IMR-90 (cell line): Measurements from ENCODE around the gene ITGAE. TPM values are rescaled to one million over a fixed set of nuclear protein-coding genes. Genes with fewer than 3 reads are reported as not detected.
A peak's percentile ranks its signal among the peaks of the same experiment; 100 is the strongest.

Experiments used
- ATAC-seq: fragments of 200-7000 bp; cut with Tn5 transposase; 2 replicates; pipeline ENCODE4 v1.9.1; 2020; ENCODE audit warnings: low read depth, mild to moderate bottlenecking, moderate library complexity
- BruUV-seq: library from RNA; stranded (reverse); fragments of 400-500 nt; replicated peaks from 2 replicates; lab custom pipeline; 2021; lab: Mats Ljungman, UMichigan
- CTCF ChIA-PET: fragments of 300-600 bp; formaldehyde crosslinking; extraction: SDS; loops from one replicate; lab custom pipeline; 2021; ENCODE audit warnings: antibody characterized with exemption; lab: Yijun Ruan, JAX
- POLR2A ChIA-PET: fragments of 300-600 bp; sonication (Branson Sonifier 250); formaldehyde crosslinking; loops from one replicate; lab custom pipeline; 2022; ENCODE audit warnings: antibody characterized with exemption; ENCODE audit not compliant: unreplicated experiment; lab: Charles Lee
- DNase-seq: peaks from one replicate; pipeline ENCODE4 v3.0.0; 2013
- H2AFZ ChIP-seq: replicated peaks from 2 replicates; pipeline ENCODE3; 2013; ENCODE audit warnings: low read length, mild to moderate bottlenecking; ENCODE audit not compliant: poor library complexity
- H2AK5ac ChIP-seq: 2 replicates; pipeline ENCODE4 v1.6.1; 2013; ENCODE audit warnings: low read depth, low read length, inconsistent platforms
- H2AK9ac ChIP-seq: replicated peaks from 2 replicates; pipeline ENCODE3; 2013; ENCODE audit warnings: mild to moderate bottlenecking, low read depth, low read length, moderate library complexity; ENCODE audit not compliant: poor library complexity
- H2BK120ac ChIP-seq: 2 replicates; pipeline ENCODE4 v1.6.1; 2013; ENCODE audit warnings: low read depth, low read length, inconsistent platforms
- H2BK15ac ChIP-seq: 3 replicates; pipeline ENCODE4 v1.6.1; 2013; ENCODE audit warnings: low read depth, low read length, inconsistent platforms
- H2BK20ac ChIP-seq: 2 replicates; pipeline ENCODE4 v1.6.1; 2013; ENCODE audit warnings: low read depth, mild to moderate bottlenecking, inconsistent platforms, low read length, moderate library complexity
- H2BK5ac ChIP-seq: 2 replicates; pipeline ENCODE4 v1.6.1; 2013; ENCODE audit warnings: mild to moderate bottlenecking, low read depth, low read length, inconsistent platforms; ENCODE audit not compliant: poor library complexity, severe bottlenecking
- H3K14ac ChIP-seq: replicated peaks from 2 replicates; pipeline ENCODE4 v1.6.1; 2013; ENCODE audit warnings: low read depth, low read length, inconsistent platforms
- H3K18ac ChIP-seq: 2 replicates; pipeline ENCODE4 v1.6.1; 2013; ENCODE audit warnings: low read depth, low read length, control low read depth
- H3K23ac ChIP-seq: 2 replicates; pipeline ENCODE4 v1.6.1; 2013; ENCODE audit warnings: low read depth, low read length, inconsistent platforms
- H3K27ac ChIP-seq: 2 replicates; pipeline ENCODE4 v1.5.1; 2013; ENCODE audit warnings: mild to moderate bottlenecking, control low read depth, low read length; ENCODE audit not compliant: insufficient read depth
- H3K27me3 ChIP-seq: 2 replicates; pipeline ENCODE4 v1.6.1; 2013; ENCODE audit warnings: low read length; ENCODE audit not compliant: control insufficient read depth, insufficient read depth
- H3K36me3 ChIP-seq: 2 replicates; pipeline ENCODE4 v1.6.1; 2013; ENCODE audit warnings: low read length, mixed read lengths; ENCODE audit not compliant: control insufficient read depth, insufficient read depth
- H3K4ac ChIP-seq: 2 replicates; pipeline ENCODE4 v1.6.1; 2013; ENCODE audit warnings: low read depth, low read length, inconsistent platforms
- H3K4me1 ChIP-seq: 2 replicates; pipeline ENCODE4 v1.6.1; 2013; ENCODE audit warnings: low read length, mixed read lengths; ENCODE audit not compliant: control insufficient read depth, insufficient read depth
- H3K4me2 ChIP-seq: 2 replicates; pipeline ENCODE4 v1.6.1; 2013; ENCODE audit warnings: low read depth, mild to moderate bottlenecking, control low read depth, low read length, moderate library complexity
- H3K4me3 ChIP-seq: 2 replicates; pipeline ENCODE4 v1.5.1; 2013; ENCODE audit warnings: low read depth, mild to moderate bottlenecking, control low read depth, low read length, moderate library complexity; ENCODE audit not compliant: insufficient read depth
- H3K56ac ChIP-seq: 2 replicates; pipeline ENCODE4 v1.6.1; 2013; ENCODE audit warnings: low read length, inconsistent platforms; ENCODE audit not compliant: insufficient read depth; ENCODE audit errors: extremely low read depth
- H3K79me1 ChIP-seq, 2 experiments: 2 replicates each; pipeline ENCODE4 v1.6.1; 2013; ENCODE audit warnings: low read length in 2 of 2, inconsistent platforms in 1 of 2, low read depth in 1 of 2
- H3K9ac ChIP-seq: 2 replicates; pipeline ENCODE4 v1.6.1; 2013; ENCODE audit warnings: low read depth, low read length, control low read depth
- H3K9me1 ChIP-seq: 2 replicates; pipeline ENCODE4 v1.6.1; 2013; ENCODE audit warnings: low read length, inconsistent platforms; ENCODE audit not compliant: insufficient read depth
- H3K9me3 ChIP-seq: 2 replicates; pipeline ENCODE4 v1.6.1; 2013; ENCODE audit warnings: low read length; ENCODE audit not compliant: control insufficient read depth, insufficient read depth
- H4K20me1 ChIP-seq: 2 replicates; pipeline ENCODE4 v1.6.1; 2013; ENCODE audit warnings: low read length, inconsistent platforms; ENCODE audit not compliant: insufficient read depth
- H4K5ac ChIP-seq: 2 replicates; pipeline ENCODE4 v1.6.1; 2013; ENCODE audit warnings: mild to moderate bottlenecking, low read depth, low read length, control low read depth
- H4K8ac ChIP-seq, 2 experiments: 2 replicates each; pipeline ENCODE4 v1.6.1; 2013; ENCODE audit warnings: low read depth in 2 of 2, low read length in 2 of 2, control low read depth in 1 of 2, inconsistent platforms in 1 of 2
- H4K91ac ChIP-seq: 2 replicates; pipeline ENCODE4 v1.6.1; 2013; ENCODE audit warnings: low read depth, low read length, inconsistent platforms; ENCODE audit not compliant: insufficient read depth
- BHLHE40 ChIP-seq: fragments of 150-350 bp; IDR thresholded peaks from 2 replicates; pipeline ENCODE4 v1.6.1; 2016; ENCODE audit warnings: mild to moderate bottlenecking, low read depth, low read length
- CEBPB ChIP-seq: IDR thresholded peaks from 2 replicates; pipeline ENCODE4 v1.6.1; 2012; ENCODE audit warnings: low read depth, low read length, improper control_type of control experiment
- CHD1 ChIP-seq: IDR thresholded peaks from 2 replicates; pipeline ENCODE4 v1.6.1; 2012; ENCODE audit warnings: low read depth, low read length, improper control_type of control experiment
- ELK1 ChIP-seq: fragments of 150-350 bp; IDR thresholded peaks from 2 replicates; pipeline ENCODE4 v1.6.1; 2016; ENCODE audit warnings: low read depth, mild to moderate bottlenecking, low read length, moderate library complexity, borderline replicate concordance
- FOS ChIP-seq: fragments of 150-350 bp; IDR thresholded peaks from 2 replicates; pipeline ENCODE4 v1.6.1; 2016; ENCODE audit warnings: low read depth, low read length
- MAFK ChIP-seq: IDR thresholded peaks from 2 replicates; pipeline ENCODE4 v1.6.1; 2012; ENCODE audit warnings: low read depth, low read length, improper control_type of control experiment
- MAZ ChIP-seq: IDR thresholded peaks from 2 replicates; pipeline ENCODE4 v1.6.1; 2012; ENCODE audit warnings: low read depth, mild to moderate bottlenecking, low read length, improper control_type of control experiment, moderate library complexity, borderline replicate concordance
- NFE2L2 ChIP-seq: fragments of 150-350 bp; IDR thresholded peaks from 2 replicates; pipeline ENCODE4 v1.6.1; 2016; ENCODE audit warnings: low read depth, mild to moderate bottlenecking, low read length
- POLR2A ChIP-seq: IDR thresholded peaks from 2 replicates; pipeline ENCODE4 v1.6.1; 2012; ENCODE audit warnings: mild to moderate bottlenecking, low read depth, low read length
- RAD21 ChIP-seq: IDR thresholded peaks from 2 replicates; pipeline ENCODE4 v1.6.1; 2012; ENCODE audit warnings: low read length, improper control_type of control experiment
- SMC3 ChIP-seq: fragments of 150-350 bp; IDR thresholded peaks from 2 replicates; pipeline ENCODE4 v1.6.1; 2016; ENCODE audit warnings: low read depth, mild to moderate bottlenecking, antibody characterized with exemption, low read length, moderate library complexity
- WGBS, 2 experiments: methylation state at CpG; one replicate each; pipeline versions ENCODE4 v1.1.5 to v1.1.7; 2013; ENCODE audit warnings: missing lambda C conversion rate in 2 of 2; ENCODE audit not compliant: insufficient read length in 1 of 2; ENCODE audit errors: extremely low coverage in 2 of 2; 5-methylcytosine and 5-hydroxymethylcytosine counted together
- dilution Hi-C: fragments of 300-500 bp; cut with HindIII; formaldehyde crosslinking; loops from one replicate; pipeline ENCODE4 v1.14.3; 2018; ENCODE audit warnings: low sequenced_read_pairs; ENCODE audit not compliant: unreplicated experiment
- in situ Hi-C: fragments of 300-500 bp; cut with MboI; formaldehyde crosslinking; loops from 3 replicates; pipeline ENCODE4 v1.14.3; 2019; ENCODE audit warnings: low sequenced_read_pairs, inconsistent platforms, mixed read lengths
- intact Hi-C: fragments of 100-400 bp; cut with micrococcal nuclease; formaldehyde crosslinking; loops from 2 replicates; pipeline ENCODE4 v1.10.0; 2022
- polyA plus RNA-seq, 3 experiments: library from polyadenylated mRNA; depleted of rRNA; stranded (reverse); fragments of >200 nt; gene quantifications; 2 replicates each; pipeline ENCODE4 v1.2.3, GENCODE V29; 2012; ENCODE audit warnings: low replicate concordance in 1 of 3
- total RNA-seq: library from RNA; depleted of rRNA; stranded (reverse); fragments of >200 nt; gene quantifications from 2 replicates; pipeline ENCODE4 v1.2.3, GENCODE V29; 2012

Gene ITGAE
- total and polyA plus RNA-seq, 2 of the 4 experiments (the other 2 are of a cell fraction), result 54.1 to 60.8 TPM

DNA sequence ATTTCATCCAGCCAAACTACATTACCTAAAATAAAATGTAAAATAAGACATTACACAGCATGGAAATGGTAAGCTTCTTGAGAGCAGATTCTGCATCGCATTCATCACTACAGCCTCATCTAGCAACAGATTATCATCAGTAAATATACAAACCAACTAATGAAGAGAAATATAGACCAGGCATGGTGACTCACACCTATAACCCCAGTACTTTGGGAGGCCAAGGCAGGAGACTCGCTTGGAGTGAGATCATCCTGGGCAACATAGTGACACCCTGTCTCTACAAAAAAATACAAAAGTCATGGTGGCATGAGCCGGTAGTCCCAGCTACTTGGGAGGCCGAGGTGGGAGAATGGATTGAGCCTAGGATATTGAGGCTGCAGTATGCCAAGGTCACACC, 25.2 kb upstream of the ITGAE start:
- H3K56ac ChIP-seq, result no peak overlapping the region
- no peak overlapping the region for H3K23ac ChIP-seq
- no peak overlapping the region for H3K18ac ChIP-seq
- peaks cover 34% of the 10 kb centered on the region for H3K36me3 ChIP-seq
- H3K4me2 ChIP-seq, result no peak overlapping the region
- H3K14ac ChIP-seq, result no peak overlapping the region
- no peak overlapping the region for H4K91ac ChIP-seq
- no peak overlapping the region for H2AFZ ChIP-seq
- no peak overlapping the region for H3K9ac ChIP-seq
- H3K4ac ChIP-seq, result no peak overlapping the region
- intact Hi-C loops, result no loop called here
- peaks cover 24% of the 10 kb centered on the region for H4K20me1 ChIP-seq
- BruUV-seq, result no TSS peak
- CTCF ChIA-PET, result interaction anchor here (1.1 to 3.2 kb wide), 2 partner anchors 20 to 88 kb away, joined by 4 to 10 read pairs; partner anchors contain the start of gene NCBP3
- H3K27ac ChIP-seq, result no peak overlapping the region
- in situ Hi-C loops, result loop anchor here (5.0 kb wide), 1 partner anchor 89 kb away; no protein-coding TSS in a partner anchor
- no peak overlapping the region for H2BK120ac ChIP-seq
- no peak overlapping the region for H2AK9ac ChIP-seq
- H4K5ac ChIP-seq, result no peak overlapping the region
- TF ChIP-seq NFE2L2 (no peak), ELK1 (no peak), SMC3 (no peak), CEBPB (no peak), MAZ (no peak), MAFK (no peak), RAD21 (no peak), POLR2A (no peak), CHD1 (no peak), FOS (no peak), BHLHE40 (no peak)
- H3K79me1 ChIP-seq, result peaks cover 12 to 26% of the 10 kb centered on the region in 2 experiments
- POLR2A ChIA-PET, result interaction anchor here (0.8 kb wide), 1 partner anchor 87 kb away, joined by 13 read pairs; no protein-coding TSS in a partner anchor
- no peak overlapping the region for H2AK5ac ChIP-seq
- peaks cover 10% of the 10 kb centered on the region for H3K4me1 ChIP-seq
- no peak overlapping the region for H2BK5ac ChIP-seq
- H4K8ac ChIP-seq, result no peak overlapping the region
- peak; percentile 31 for DNase-seq
- no CpG with 5 or more reads among the region's 4 CpGs for WGBS, 2 experiments
- H3K27me3 ChIP-seq, result no peaks in the 10 kb centered on the region
- dilution Hi-C loops, result no loop called here
- no peaks in the 10 kb centered on the region for H3K9me3 ChIP-seq
- no peak overlapping the region for H3K4me3 ChIP-seq
- H3K9me1 ChIP-seq, result peaks cover 10% of the 10 kb centered on the region
- no peak overlapping the region for H2BK20ac ChIP-seq
- H2BK15ac ChIP-seq, result no peak overlapping the region
- ATAC-seq, result no peak
